Thyroid gland (tissue), 4 donors: ENCODE measurements around the gene TRABD2B.

Source experiments
- POLR2A ChIP-seq, 2 donors: fragments of 450-650 bp; IDR thresholded peaks; one replicate each; pipeline ENCODE4 v1.6.1; 2017; ENCODE audit warnings: antibody characterized with exemption in 2 of 2, mild to moderate bottlenecking in 2 of 2, moderate library complexity in 1 of 2
- TF ChIP-seq, protein P1 (sequence below), 6 experiments: fragments of 200-600 bp in 3 of 6; fragments of 450-650 bp in 3 of 6; sonication (generic) in 3 of 6; IDR thresholded peaks; one replicate each; pipeline ENCODE4 v1.5.1; 2016 to 2019; ENCODE audit warnings: antibody characterized with exemption in 6 of 6, mild to moderate bottlenecking in 2 of 6, inconsistent platforms in 1 of 6, moderate library complexity in 1 of 6

DNA sequence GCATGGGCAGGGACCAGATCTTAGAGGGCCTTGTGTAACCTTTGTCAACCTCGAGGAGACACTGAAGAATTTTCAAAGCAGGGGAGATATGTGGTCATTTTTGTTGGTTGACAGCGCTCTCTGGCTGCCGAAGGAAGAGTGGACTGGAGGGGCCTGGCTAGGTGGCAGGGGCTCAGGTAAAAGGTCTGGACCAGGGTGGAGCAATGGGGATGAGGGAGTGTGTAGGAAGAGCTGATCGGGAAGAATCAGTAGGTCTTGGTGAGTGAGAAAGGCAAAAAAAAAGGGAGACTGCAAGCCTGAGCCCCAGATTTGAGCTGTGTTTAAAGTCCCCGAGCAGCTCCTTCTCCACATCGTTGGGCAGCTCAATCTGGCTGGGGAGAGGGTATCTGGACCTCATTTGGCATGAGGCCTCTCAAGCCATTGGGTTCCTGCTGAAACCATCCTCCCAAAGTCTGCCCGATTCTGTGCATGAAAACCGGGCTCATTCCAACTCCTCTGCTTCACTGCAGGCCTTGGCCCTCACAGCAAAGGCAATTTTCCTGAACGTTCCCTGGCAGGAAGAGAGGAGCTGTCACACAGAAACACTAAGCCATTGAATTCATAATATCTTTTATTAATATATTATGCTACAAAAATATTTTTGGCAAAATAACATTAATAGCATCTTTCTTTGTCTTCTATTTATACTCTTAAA, 237.1 kb downstream of the TRABD2B start:
- TF ChIP-seq POLR2A (IDR thresholded peaks at IDR 0.05), result no peak
- TF ChIP-seq, protein P1, sequence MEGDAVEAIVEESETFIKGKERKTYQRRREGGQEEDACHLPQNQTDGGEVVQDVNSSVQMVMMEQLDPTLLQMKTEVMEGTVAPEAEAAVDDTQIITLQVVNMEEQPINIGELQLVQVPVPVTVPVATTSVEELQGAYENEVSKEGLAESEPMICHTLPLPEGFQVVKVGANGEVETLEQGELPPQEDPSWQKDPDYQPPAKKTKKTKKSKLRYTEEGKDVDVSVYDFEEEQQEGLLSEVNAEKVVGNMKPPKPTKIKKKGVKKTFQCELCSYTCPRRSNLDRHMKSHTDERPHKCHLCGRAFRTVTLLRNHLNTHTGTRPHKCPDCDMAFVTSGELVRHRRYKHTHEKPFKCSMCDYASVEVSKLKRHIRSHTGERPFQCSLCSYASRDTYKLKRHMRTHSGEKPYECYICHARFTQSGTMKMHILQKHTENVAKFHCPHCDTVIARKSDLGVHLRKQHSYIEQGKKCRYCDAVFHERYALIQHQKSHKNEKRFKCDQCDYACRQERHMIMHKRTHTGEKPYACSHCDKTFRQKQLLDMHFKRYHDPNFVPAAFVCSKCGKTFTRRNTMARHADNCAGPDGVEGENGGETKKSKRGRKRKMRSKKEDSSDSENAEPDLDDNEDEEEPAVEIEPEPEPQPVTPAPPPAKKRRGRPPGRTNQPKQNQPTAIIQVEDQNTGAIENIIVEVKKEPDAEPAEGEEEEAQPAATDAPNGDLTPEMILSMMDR (IDR thresholded peaks at IDR 0.05), result no peak
